GM12801 (cell line): ENCODE measurements around the gene DNAJC6.

Experiments
- CTCF ChIP-seq: IDR thresholded peaks from one replicate; pipeline ENCODE4 v1.5.1; 2011; ENCODE audit warnings: control low read depth; ENCODE audit not compliant: insufficient read length; ENCODE audit errors: extremely low read depth

The DNAJC6 gene

GRCh38 chr1:65309304-65310077, at the start of gene DNAJC6:
Gene DNAJC6, plus strand, starts transcription at chr1:65309543. Its CDS starts 203 bp downstream, at chr1:65309746.
- TF ChIP-seq CTCF, result no peak

GRCh38 chr1:65259816-65260215, 49.5 kb upstream of the DNAJC6 start:
- TF ChIP-seq CTCF, result no peak

- no peak for TF ChIP-seq CTCF
Measured at GRCh38 chr1:65260851-65261473, 48.4 kb upstream of the DNAJC6 start.

- TF ChIP-seq CTCF, result no peak
Measured at GRCh38 chr1:65263286-65263685, 46.1 kb upstream of the DNAJC6 start.

GRCh38 chr1:65264197-65264929, 45.0 kb upstream of the DNAJC6 start:
- no peak for TF ChIP-seq CTCF

- TF ChIP-seq CTCF, result no peak
Measured at GRCh38 chr1:65265296-65265650, 44.1 kb upstream of the DNAJC6 start.

- no peak for TF ChIP-seq CTCF
Measured at GRCh38 chr1:65265651-65266351, 43.5 kb upstream of the DNAJC6 start.
